Adipose tissue (tissue), 3 donors: Measurements from ENCODE around the gene ABO. TPM values are rescaled to one million over a fixed set of nuclear protein-coding genes. Genes with fewer than 3 reads are reported as not detected.
"Not testable (repeated sequence)": the region's sequence is repeated elsewhere in the genome, so short reads cannot be mapped to it uniquely, and the experiment has no call there.

Experiments used
- H3K27ac ChIP-seq: one replicate; pipeline ENCODE4 v1.5.1; 2013; ENCODE audit warnings: low read depth, low read length
- WGBS, 3 donors: extraction: QIAGEN DNeasy Blood & Tissue Kit; methylation state at CpG; one replicate each; pipeline ENCODE4 v1.1.7; 2013; 5-methylcytosine and 5-hydroxymethylcytosine counted together
- polyA plus RNA-seq, 3 donors: library from polyadenylated mRNA; stranded (reverse); fragments of 200-250 nt; gene quantifications; one replicate each; pipeline ENCODE4 v1.2.3, GENCODE V29; 2013
- donor health status: healthy with polysubstance abuse.
- donor health status: Bipolar disorder and iron deficiency.
- donor health status: healthy.

ABO gene
- polyA plus RNA-seq, 3 donors, result 1.3 to 1.7 (median 1.5) TPM

DNA sequence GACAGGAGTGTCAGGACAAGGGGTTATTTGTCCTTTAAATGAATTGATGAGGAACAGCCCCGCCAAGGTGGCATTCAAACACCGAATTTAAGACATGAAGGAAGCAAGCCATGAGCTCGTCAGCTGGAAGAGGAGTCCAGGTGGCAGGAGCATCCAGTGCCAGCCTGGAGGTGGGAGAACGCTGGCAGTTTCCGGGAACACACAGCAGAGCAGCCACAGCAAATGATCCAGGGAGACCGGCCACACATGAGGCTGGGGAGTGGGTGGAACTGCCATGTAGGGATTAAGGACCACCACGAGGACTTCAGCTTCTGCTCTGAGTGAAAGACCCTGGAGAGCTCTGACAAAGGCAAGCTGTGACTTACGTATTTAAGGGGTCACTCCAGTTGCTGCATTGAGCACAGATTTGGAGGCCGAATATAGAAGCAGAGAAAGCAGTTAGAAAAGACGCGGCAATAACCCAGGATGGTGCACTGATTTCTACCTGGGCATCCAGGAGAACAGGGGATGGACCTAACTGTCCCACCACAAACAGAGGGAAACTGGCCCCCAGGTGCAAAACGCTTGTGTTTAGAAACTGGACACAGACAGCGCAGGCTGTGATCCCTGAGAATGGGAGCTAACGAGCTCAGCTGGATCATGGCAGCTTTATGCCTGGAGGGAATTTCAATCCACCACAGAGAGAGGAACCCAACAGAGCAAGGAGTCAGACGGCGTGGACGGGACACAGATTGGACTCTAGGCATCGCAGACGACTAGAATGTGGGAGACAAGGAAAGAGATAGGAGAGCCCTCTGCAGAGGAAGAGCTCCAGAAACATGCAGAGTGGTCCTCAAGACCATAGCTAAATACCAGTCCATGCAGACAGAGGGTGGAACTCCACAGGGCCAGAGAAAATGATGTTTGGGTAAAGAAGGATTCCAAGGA is 56.7 kb downstream of the ABO start:
- WGBS, 3 donors, result 71 to 85% (median 75%) methylated on average over 18 to 19 of the region's 19 CpGs
- H3K27ac ChIP-seq, result not testable (repeated sequence)

DNA sequence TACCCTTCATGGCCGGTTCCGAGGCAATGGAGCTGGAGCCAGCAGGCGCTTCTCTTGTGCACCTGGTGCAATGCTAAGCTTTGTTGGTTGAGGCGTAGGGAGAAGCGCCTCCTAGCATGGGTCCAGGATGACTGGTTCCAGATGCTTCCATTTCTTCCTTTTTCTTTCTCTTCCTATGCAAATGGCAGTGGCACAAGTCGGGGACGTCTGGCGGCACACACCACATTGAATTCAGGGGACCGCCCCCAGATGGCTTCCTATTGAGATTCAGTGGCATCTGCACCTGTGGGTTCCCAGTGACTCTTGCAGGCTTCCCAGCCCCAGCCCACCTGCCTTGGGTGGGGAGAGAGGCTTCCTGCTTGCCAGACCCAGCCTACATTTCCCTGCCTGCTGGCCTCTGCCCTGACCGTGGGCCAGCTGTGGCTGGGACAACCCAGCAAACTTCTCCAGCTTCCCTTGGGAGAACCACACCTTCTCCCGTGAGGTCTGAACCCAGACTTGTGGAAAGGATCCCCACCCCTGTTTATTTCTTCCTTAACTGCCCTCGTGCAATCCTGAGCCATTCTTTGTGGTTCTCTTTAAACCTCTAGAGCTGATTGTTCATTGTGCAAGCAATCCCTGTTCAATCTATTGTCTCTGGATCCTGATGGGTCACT is 57.5 kb downstream of the ABO start:
- not testable (repeated sequence) for H3K27ac ChIP-seq
- WGBS, 3 donors, result 64 to 66% (median 65%) methylated on average over 12 of the region's 12 CpGs

DNA sequence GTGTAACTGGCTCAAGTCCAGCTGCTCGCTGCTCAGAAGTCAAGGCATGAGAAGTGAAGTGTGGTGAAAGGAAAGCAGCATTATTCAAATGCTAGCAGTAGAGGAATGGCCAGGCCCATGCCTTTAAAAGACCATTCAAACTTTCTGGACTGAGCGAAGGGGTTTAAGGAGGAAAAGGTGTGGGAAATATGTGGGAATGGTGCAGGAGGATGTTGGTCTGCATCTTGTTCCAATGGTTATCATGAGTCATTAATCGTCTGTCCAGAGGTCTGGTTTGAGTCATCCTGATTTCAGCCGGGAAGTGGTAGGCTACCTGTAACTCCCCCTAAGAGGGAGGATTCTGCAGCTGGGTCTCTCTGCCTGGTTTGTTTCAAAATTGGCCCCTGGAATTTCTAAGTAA is 60.7 kb downstream of the ABO start:
- 37 to 46% (median 43%) methylated on average over 4 of the region's 4 CpGs for WGBS, 3 donors

DNA sequence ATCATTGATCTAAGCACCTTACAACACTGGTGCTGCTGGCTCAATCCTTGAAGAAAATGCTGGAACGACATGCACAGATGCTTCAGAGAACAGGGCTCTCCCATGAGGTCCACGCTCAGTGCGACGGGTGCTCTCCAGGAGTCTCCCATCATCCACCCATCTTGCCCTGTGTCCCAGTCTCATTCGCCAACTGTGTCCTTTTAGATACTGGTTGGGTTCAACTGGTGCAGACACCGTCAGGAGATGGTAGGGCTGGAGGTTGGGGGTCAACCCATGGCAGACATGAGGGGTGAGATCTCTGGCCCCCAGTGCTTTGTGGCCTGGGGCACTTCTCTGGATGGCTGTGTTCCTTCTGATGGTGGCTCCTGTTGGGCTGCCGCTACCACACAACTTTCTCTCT is 64.4 kb downstream of the ABO start:
- no peak overlapping the region for H3K27ac ChIP-seq
- 81 to 94% (median 89%) methylated on average over 7 of the region's 7 CpGs for WGBS, 3 donors

More for the DNA sequence above, 60.7 kb downstream of the ABO start:
- H3K27ac ChIP-seq, result not testable (repeated sequence)

DNA sequence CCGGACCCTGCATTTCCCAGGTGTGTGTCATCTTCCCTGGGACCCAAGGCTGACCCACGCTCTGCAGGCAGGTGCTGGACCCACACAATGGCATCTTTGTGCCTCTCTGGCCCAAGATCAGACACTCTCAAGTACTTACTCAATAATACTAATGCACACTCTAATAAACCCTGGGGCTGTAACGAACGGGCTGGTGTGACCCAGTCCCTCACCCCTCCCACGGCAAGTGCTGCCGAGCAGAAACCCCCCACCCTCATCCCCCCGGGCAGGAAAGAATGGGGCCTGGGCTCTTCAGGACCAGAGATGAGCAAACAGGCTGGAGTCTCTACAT is 64.8 kb downstream of the ABO start:
- no peak overlapping the region for H3K27ac ChIP-seq
- 22 to 65% (median 64%) methylated on average over 7 of the region's 7 CpGs for WGBS, 3 donors

DNA sequence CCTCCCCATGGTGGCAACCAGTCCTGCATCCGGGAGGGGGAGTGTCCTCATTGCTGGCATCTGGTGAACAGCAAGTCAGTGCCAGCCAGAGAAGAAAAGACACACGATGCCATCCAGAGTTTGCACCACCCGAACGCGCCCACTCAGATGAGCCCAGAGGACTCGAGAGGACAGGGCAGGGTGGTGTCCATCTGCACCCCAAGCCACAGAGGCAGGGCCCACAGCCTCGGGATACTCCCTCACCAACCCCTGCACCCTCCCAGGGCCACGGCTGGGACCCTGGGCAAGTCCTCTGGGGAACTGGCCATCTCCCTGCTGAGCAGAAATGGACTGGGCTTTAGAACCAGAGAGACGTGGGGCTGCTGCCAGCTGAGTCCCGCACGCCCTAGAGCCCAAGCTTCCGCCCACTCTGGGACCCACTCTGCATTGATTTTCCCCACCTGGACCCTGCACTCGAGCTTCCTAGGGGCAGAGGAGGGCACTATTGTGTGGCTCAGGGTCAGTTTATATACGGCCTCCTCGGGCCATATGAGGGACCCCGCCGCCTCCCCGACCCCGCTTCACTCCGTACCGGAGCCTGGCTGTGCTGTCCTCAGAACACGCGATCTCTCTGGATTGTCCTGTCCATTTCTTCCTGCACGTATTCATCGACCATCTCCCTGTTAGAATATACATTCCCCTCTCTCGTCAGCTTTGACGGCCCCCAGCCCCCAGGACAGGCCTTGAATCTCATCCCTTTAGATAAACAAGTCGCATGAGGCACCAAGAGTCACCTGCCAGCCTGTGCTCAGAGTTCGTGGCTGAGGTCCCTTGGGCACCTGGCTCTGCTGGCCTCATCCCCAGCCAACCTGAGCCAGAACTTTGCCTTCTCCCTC is 65.4 kb downstream of the ABO start:
- H3K27ac ChIP-seq, result not testable (repeated sequence)
- 63 to 80% (median 77%) methylated on average over 26 to 29 of the region's 29 CpGs for WGBS, 3 donors

DNA sequence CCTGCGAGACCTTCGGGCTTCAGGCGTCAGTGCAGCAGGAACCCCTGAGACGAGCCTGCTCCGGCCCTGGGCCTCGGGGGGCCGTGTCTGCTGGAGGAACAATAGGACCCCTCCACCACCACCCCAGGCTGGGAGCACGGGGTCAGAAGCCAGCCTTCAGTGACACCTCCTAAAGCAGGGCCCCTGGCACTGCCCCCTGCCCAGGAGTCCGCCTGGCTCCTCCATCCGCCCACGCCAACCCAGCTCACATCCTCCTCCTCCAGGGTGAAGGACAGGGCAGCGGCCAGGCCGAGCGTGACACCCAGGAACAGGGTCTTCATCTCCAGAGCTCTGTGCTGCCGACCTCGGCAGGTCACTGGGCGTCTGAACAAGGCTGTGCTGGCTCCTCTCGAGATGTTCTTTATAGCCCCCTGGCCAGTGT is 66.1 kb downstream of the ABO start, which contains the start of gene OBP2B:
OBP2B (minus strand) TSS at position 371 of the 421 bp plus-strand sequence; CDS start at position 320, 51 bp downstream.
- H3K27ac ChIP-seq, result not testable (repeated sequence)
- 75 to 86% (median 78%) methylated on average over 7 to 11 of the region's 18 CpGs for WGBS, 3 donors

DNA sequence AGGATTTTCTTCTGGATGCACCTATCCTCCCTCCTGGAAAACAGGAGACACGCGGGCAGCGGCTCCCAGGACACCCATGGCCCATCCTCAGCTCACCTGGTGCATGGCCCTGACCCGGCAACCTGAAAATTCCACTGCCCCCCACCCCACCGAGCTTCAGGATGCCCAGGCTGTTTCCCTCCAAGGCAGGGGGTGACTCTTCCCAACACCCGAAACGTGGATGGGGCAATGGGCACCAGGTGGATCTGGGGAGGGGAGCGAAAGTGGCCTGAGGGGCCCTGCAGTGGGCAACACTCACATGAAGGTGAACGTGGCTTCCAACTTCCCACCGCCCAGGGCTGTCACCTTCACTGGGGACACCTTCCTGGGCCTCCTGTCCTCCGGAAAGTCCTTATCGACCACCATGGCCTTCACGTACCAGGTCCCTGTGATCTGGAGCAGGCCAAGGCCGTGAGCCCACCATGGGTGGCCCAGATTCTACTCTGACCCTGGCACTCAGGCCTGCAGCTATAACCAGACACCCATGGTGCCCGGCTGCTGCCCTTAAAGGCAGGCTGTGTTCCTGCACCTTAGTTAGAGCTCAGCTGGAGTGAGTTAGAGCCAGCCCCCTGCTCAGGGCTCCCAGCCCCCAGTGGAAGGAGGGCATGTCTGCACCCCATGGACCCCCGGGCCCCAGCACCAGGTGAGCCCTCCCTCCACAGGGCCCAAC is 66.7 kb downstream of the ABO start:
- 83 to 91% (median 90%) methylated on average over 12 to 13 of the region's 16 CpGs for WGBS, 3 donors
- not testable (repeated sequence) for H3K27ac ChIP-seq

DNA sequence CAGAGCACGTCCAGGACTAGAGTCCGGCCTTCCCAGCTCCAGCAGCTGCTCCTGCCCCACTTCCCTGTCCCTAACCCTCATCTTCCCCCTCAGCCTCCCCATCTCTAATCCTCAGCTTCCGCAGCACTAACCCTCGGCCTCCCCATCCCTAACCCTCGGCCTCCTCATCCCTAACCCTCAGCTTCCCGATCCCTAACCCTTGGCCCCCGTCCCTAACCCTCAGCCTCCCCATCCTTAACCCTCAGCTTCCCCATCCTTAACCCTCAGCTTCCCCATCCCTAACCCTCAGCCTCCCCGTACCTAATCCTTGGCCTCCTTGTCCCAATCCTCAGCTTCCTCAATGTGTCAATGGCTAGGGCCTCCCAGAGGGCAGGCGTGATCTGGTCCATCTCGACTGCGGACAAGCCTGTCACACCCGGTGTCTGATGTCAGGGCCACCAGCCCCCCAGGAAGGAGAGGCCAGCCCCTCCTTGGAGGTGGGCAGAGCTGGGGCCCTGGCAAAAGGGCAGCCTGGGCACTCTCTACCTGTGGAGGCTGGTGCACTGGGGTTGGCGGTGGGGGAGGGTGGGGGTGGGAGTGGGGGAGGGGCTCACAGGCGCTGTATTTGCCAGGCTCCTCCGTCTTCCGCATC is 67.3 kb downstream of the ABO start:
- WGBS, 3 donors, result 70 to 82% (median 78%) methylated on average over 15 to 16 of the region's 16 CpGs
- H3K27ac ChIP-seq, result no peak overlapping the region

DNA sequence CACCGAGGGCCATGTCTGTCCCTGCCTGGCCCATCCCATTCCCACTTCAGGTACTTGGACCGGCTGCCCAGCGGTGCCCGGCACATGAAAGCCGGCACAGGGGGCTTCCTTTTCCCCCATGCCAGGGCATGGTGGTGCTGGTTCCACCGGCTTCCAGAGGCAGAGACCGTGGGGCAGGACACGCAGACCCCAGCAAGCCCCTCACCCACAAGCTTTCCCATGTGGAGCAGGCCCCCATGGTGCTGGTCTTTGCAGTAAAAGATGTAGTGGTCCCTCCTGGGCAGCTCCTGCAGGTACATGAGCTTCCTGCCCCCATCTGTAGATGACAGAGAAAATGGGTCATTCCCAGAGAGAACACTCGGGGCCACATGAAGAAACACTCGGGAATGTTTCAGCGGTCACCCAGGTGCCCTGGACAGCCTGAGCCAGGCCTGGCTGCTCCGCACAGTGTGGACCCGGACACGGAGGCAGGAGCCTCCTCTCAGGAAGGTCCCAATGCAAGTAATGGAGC is 67.9 kb downstream of the ABO start:
- 72 to 82% (median 81%) methylated on average over 14 of the region's 14 CpGs for WGBS, 3 donors
- H3K27ac ChIP-seq, result no peak overlapping the region

DNA sequence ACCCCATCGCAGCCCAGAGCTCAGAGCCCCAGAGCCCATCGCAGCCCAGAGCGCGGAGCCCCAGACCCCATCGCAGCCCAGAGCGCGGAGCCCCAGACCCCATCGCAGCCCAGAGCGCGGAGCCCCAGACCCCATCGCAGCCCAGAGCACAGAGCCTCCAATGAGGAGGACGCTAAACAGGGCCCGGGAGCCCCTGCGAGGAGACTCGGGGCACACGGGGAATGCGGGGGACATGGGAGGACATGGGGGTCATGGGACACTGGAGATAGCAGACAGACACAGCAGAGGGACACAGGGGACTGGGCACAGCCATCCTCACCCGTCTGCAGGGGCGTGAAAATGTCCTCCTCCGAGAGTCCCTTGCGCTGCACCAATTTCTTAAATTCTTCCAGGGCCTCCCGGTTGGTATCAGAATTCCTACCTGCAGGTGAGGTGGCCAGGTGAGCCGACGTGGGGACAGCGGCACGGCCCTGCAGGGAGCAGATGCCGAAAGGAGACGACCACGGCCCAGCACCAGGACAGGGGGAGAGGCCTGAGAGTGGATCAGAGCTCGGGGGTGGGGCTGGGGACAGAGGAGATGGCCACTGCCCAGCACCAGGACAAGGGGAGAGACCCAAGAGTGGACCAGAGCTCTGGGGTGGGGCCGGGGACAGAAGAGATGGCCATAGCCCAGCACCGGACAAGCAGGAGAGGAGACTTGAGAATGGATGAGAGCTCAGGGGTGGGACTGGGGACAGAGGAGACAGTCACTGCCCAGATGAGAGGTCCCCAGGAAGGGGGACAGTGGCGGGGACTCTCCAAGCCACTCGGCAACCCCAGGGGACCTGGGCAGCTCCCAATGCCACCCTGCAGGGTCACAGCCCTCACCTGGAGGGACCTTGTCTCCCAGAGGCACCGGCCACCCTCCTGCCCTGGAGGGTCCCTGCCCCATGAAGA is 68.7 kb downstream of the ABO start:
- WGBS, 3 donors, result 77 to 83% (median 79%) methylated on average over 28 to 35 of the region's 35 CpGs
- no peak overlapping the region for H3K27ac ChIP-seq

DNA sequence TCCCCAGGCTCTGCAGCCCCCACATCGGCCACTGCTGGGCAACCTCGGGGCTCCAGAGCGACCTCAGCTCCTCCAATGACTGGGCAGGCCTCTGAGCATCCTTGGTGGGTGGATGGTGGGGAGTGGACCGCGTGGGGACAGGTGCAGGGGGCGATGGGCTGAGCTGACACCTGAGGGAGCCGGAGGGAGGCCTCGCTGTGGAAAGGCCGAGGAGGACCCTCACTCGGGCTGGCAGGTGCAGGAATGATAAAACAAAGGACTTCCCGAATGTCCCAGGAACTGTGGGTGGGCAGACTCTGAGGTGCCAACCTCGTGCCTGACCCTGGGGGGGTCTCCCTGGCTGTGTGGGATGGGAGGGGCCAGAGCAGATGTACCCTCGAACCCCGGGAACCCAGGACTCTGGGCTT is 69.5 kb downstream of the ABO start:
- WGBS, 3 donors, result 54 to 81% (median 77%) methylated on average over 12 to 14 of the region's 14 CpGs
- not testable (repeated sequence) for H3K27ac ChIP-seq

Other genes with a start within 250 kb of the ABO start
- 10 to 100 TPM; 30.6 to 38.3 (median 30.8) TPM for gene GTF3C5, start 244.2 kb downstream of the ABO start, polyA plus RNA-seq
- gene CEL, start 213.2 kb downstream of the ABO start, polyA plus RNA-seq, result 1,000 to 10,000 TPM in 1 of 3 donors, 1 to 10 TPM in 2; 1.5 to 9,324 (median 2.5) TPM
- gene RALGDS, start 154.0 kb downstream of the ABO start, polyA plus RNA-seq, result 10 to 100 TPM; 31.0 to 98.2 (median 68.8) TPM
- 10 to 100 TPM in 1 of 3 donors, 1 to 10 TPM in 2; 2.6 to 10.7 (median 9.9) TPM for gene GBGT1, start 111.3 kb downstream of the ABO start, polyA plus RNA-seq
- not detected for gene OBP2B, start 66.0 kb downstream of the ABO start, polyA plus RNA-seq
- gene SURF6, start 61.0 kb upstream of the ABO start, polyA plus RNA-seq, result 10 to 100 TPM; 14.1 to 21.7 (median 14.1) TPM
- 10 to 100 TPM in 2 of 3 donors, 1 to 10 TPM in 1; 8.6 to 15.9 (median 13.1) TPM for gene MED22, start 72.9 kb upstream of the ABO start, polyA plus RNA-seq
- gene RPL7A, start 73.0 kb upstream of the ABO start, polyA plus RNA-seq, result 1,000 to 10,000 TPM; 2,933 to 4,055 (median 3,432) TPM
- 10 to 100 TPM; 63.5 to 95.3 (median 75.0) TPM for gene SURF1, start 81.3 kb upstream of the ABO start, polyA plus RNA-seq
- gene SURF2, start 81.3 kb upstream of the ABO start, polyA plus RNA-seq, result 10 to 100 TPM; 21.9 to 32.1 (median 27.8) TPM
- 100 to 1,000 TPM in 2 of 3 donors, 10 to 100 TPM in 1; 66.1 to 168 (median 123) TPM for gene SURF4, start 100.9 kb upstream of the ABO start, polyA plus RNA-seq
- under 1 TPM; 0.44 to 0.68 (median 0.45) TPM for gene STKLD1, start 101.2 kb upstream of the ABO start, polyA plus RNA-seq
- gene REXO4, start 142.8 kb upstream of the ABO start, polyA plus RNA-seq, result 10 to 100 TPM; 14.1 to 18.8 (median 14.5) TPM
- 1 to 10 TPM; 2.7 to 4.2 (median 2.7) TPM for gene ADAMTS13, start 147.2 kb upstream of the ABO start, polyA plus RNA-seq
- gene CACFD1, start 184.8 kb upstream of the ABO start, polyA plus RNA-seq, result 10 to 100 TPM in 1 of 3 donors, 1 to 10 TPM in 2; 4.0 to 17.3 (median 8.5) TPM
- 10 to 100 TPM in 1 of 3 donors, 1 to 10 TPM in 2; 2.4 to 15.6 (median 2.6) TPM for gene SLC2A6, start 203.9 kb upstream of the ABO start, polyA plus RNA-seq
- not detected for gene MYMK, start 249.8 kb upstream of the ABO start, polyA plus RNA-seq